HG03066 (cell line): Measurements from ENCODE around the gene FAM174B.

ENCODE experiments used
- ATAC-seq: cut with Tn5 transposase; IDR thresholded peaks from one replicate; pipeline ENCODE4 v1.9.1; 2021; ENCODE audit warnings: low read depth; ENCODE audit not compliant: unreplicated experiment

FAM174B gene

DNA sequence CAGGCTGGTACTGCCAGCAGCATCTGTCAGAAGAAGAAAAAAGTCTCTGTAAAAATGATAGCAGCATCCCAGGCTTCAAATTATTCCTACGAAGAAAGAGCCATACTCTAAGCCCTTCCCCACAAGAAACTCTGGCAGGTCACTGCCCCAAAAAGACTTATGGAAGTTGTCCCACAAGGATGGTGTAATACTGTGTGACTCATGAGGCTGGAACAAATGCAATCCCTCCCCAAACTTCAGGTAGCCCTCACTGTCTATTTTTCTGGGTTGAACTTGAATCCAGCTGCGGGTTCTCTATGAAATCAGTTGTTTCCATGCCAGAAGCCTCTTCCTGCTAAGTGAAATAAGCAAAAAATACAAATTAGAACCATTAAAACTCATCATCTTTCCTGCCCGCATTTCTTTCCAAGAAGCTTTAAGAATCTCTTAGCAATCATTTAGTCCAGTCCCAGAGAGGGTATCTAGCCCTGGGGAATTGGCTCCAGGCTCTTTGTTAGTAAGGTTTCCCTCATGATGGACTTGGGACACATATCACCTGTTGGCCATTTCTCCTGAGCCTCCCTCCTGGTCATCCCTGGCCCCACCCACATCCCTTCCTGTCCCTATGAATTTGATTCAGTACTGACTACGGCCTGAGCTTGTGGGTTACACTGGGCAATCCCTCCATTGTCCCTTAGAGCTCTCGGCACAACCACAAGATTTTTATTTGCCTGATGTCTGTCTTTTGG, 51.7 kb downstream of the FAM174B start:
- ATAC-seq = no peak

DNA sequence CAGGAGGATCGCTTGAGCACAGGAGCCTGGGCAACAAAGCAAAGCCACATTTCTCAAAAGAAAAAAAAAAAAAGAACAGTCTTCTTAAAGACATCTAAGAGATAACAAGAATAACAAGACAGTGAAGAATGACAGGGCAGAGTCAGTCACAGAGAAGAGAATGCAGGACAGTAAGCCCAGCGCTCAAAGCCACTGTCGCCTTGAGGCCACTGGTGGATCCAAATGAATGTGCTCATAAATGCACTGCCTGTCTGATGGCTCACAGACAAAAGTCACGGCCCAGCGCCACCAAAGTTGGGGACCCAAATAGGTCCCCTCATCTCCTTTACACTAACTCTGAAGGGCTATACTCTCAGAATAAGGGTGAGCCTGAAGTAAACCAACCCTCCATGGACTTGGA, 52.3 kb downstream of the FAM174B start:
- no peak for ATAC-seq

DNA sequence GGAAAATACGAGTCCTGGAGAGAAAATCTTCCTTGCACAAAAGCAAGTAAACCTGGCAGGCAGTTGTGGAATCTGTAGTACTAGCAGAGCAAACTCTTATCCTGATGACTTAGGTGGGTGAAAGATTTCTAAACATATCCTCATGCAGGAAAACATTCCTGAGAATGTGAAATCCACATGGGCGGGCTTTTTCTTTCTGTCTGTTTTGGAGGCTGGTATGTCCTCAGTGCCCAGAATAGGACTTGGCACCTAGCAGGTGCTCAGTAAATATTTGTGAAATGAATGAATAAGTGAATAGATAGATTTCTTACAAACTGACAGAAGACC, 53.3 kb downstream of the FAM174B start:
- no peak for ATAC-seq

DNA sequence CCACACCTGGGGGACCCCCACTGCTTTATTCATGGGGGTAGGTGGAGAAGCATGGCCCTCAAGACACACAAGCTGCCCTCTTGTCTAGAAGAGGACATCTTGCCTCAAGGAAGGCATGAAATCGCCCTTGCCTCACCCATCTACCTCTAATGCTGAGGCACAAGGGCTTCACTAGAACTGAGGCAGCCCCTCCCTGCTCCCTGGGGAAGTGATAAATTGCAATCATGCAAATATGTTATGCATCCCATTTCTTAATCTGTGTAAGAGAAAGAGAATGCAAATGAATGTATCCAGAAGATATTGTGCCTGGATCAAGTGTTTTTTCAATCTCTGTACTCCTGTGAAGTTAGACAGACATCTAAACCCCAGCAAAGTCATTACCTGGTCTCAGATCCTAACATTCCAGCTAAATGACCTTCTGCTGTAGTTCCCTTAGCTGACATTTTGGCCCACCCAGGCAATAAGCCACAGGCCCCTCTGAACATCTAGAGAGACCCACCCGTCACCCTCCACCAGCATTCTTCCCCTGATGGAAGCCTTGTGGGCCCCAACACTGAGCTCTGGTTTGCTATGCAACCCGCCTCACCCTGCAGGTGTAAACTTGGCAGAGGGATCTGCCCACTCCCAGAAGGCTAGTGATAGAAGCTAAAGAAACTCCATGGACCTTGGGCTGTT, 53.8 kb downstream of the FAM174B start:
- no peak for ATAC-seq

DNA sequence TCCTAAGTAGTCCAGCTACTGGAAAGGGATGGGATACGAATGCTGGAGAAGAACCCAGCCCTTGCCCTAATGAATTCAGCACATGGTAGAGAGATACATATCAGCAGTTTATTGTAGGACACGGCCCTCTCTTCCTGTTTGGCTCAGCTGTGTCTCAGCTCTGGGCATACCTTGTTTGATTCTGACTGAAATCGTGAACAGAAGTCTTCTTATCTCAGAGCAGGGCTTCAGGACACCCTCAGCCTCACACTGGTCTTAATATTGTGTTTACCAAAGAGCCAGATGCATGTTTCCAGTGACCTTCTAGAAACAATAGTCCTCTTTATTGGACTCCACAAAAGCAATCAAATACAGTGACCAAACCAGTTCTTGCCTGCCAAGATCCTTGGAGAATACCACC, 54.7 kb downstream of the FAM174B start:
- ATAC-seq = no peak

DNA sequence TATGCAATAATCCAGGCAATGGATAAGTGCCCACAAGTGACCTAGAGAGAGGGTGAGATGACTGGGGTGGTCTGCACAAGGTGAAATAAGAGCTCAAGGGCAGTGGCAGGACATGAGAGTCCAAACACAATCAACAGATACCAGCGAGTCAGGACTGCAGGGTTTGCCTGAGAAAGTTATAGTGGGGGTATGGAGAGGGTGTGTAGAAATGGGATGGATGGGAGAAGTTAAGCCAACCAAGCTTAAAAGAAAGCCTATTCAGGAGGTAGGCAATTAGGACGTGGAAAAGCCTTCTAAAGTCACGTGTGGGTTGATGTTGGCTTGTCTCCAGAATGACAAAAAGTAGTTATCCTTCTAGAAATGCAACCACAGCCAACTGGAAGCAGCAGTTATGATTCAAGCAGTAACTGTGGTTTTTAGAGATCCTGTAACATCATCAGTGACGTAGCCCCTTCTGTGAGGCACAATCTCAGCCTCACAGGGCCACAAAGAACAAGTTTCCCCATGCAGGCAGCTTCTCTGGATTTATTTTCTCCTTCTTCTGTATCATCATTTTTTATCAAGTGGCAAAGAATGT, 56.1 kb downstream of the FAM174B start:
- ATAC-seq = no peak

DNA sequence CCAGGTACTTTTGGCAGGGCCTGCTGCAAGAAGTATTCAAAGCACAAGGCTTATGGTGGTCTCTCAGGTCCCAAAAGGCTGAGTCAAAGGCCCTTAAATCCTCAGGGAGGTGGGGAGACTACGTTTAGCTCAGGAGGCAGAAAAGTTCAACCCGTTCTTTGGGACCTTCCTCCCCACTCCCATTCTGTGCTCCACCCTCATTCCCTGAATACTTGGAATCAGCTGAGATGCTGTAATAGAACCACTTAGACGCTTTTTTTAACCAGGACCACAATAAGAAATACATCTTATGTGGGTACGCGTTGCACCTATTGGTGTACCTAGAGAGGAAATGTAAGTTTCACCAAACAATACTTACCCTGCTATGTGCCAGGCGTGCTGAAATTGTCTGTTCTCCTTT, 58.0 kb downstream of the FAM174B start:
- no peak for ATAC-seq

DNA sequence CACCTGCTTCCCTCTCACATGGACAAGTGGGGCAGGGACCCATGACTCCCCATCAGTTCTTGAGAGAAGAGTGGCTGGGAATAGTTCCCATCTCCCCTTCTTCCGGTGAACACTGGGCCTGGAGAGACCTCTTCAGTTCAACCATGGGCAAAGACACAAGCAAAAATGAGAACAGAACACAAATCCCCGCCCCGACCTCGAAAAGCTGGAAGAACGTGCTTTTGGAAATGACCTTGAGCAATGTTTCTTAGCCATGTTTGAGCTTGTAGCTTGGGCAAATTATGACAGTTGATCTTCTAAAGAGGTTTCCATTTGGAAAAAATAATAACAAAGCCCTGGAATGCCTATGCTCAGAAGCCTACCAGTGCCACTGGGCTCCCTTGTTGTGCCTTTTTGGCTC, 59.0 kb downstream of the FAM174B start:
- no peak for ATAC-seq

DNA sequence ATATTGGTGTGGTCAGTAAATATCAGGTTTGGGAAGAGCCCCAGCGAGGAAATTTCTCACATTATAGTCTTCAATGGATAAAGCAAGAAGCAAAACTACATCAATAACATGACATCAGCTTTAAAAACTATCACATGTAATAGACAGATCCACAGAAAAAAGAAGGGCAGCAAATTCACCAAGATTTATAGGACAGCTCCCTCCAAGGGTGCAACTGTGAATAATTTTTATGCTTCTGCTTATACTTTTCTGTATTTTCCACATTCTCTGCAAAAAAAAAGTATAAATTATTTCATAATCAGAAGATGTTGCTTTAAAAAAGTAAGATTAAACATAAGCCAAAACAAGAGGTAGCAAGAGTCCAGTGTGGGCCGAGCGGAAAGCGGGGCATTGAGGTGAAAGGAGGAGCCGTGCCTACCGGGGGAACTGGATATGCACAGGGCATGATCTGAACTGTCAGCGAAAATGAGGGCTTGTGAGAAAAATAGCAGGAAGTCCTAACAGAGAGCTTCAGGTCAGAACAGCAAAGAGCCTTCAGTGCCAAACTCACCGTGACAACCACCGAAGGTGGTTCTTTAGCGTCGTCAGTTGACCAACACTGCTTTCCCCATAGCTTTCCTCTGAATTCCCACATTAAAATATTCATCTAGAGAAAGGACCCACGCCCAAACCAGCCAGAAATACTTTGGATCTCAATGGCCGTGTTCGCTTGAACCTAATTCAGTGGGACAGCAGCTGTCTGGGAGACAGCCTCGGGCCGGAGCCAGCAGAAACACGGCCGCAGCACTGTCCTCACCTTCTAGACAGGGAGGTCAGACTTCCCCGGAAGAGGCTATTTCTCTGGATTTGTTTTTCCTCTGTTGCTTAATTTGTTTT, 59.8 kb downstream of the FAM174B start:
- ATAC-seq = no peak

DNA sequence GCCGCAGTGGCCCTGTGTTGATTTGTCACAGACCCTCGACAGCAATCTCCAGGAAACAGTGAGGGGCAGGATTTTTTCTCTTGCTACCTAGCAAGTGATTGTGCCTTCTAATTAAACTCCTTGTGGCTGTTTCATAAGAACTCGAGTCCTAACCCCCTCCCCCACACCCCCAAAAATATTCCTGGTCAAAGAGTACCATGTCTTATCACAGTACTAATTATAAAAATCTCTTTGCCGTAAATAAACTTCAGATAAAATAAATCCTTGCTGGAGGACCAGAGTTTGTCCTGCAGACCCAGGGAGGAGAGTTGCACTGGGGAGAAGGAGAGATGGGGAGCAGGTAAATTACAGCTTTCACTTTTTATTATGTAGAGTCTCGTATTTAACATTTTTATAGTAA, 64.3 kb downstream of the FAM174B start:
- ATAC-seq = no peak

DNA sequence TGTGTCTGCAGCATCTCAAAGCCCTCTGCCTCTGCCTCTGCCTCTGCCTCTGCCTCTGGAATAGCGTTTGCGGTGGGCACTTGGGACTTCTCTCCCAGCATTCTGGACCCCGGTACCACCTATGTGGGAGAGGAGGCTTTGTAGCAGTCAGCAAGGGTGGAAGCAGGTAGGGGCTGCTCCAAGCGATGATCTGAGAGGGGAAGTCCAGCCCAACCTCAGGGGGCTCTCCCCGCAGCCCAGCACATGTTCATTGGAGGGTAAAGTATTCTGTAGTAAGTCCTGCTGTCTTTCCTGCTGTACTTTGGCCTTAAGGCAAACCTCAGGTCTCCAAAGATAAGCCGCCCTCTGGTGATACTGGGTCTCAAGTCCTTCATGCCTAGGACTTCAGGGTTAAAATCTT, 68.6 kb downstream of the FAM174B start:
- no peak for ATAC-seq

DNA sequence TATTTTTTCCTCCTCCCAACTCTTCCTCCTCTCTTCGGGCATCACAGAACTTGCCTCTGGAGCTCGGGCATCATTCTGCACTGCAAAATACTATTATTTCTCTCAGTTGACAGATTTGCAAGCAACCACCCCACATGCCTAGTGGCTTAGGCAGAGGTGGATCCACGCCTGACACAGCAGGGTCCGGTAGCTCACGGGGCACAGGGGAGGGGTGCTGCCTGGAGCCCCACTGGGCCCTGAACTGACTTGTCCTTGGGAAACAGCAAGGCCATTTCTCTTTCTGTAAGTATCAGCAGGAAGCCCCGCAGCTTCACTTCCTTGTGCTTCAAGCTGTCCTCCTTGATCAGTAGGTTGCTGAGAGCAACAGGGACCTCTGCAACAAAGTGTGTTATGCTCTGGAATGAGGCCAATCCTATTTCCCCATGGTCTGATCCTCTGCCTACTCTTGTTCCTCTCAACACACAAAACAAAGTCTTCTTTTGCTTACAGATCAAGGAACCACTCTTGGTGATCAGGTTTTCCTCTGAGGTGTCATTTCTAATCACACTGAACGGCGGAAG, 69.1 kb downstream of the FAM174B start:
- ATAC-seq = no peak

DNA sequence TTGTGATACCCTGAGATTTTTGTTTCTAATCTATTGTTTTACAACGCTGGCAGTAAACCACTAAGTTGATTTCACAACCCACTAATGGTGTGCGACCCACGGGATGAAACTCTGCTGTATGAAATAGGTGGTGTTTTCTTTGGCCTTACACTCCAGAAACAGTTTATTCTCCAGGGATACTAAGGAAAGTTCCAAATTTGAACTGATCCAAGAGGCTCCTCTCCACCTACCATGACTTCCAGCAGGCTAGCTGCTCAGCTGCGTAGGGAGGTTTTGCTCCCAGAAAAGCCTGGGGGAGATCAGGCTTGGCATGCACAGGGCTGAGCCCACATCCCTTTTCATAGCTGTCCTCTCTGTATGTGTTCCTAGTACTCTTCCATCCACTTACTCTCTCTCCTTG, 71.5 kb downstream of the FAM174B start:
- ATAC-seq = no peak

DNA sequence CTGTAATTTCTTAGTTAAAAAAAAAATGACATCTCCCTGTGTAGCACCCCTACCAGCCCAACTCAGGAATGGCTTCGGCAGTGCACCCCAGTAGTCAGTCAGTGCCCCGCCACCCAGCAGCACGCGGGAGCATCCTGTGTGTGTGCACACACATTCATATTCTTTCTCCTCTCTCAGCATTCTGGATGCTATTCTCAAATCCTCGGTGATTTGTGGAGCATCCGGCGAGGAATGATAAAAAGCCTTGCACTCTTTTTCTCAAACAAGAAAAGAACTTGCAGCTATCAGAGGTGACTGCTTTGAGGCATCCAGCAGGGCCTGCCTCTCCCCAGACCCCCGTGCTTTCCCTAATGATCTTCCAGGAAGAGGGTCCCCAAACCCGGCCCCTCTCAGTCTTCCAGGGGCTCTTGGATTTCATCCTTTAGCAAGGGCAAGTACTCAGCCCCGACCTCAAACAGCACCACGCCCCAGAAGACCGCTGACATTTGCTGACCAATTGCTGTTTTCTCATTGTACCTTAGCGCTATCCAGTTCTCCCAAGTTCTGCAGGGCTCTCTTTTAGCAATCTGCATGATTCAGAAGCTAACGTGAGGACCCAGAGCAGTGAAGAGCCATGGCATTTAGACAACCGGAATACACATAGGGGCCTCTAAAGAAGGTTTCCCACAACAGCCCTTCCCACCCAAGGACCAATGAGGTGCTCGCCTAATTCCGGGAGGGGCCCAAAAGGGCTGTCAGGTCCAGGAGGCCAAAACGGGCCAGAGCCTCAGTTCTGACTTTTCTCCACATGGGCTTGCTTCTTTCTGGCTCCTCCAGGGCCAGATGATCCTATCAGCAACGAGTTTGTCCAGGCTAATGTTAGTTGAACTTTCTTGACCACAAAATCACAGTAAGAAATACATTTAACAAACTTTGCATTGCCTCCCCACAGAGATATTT, 72.2 kb downstream of the FAM174B start:
- ATAC-seq = no peak

DNA sequence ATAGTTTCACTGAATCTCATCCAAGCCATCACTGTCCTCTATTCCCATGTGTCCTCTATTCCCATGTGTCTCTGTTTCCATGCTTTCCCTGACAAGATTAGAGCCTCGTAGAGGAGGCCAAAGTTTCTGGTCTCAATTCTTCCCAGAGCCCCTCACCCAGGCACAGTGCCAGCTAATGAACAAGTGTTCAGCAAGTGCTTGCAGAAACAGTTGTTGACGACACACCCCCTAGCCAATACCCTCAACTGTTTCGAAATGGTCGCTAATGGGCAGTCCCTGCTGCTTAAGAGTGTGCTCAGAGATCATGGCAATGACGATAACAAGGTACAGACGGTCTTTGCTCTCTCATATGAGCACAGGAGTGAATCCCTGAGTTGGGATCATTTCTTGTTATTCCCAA, 73.4 kb downstream of the FAM174B start:
- no peak for ATAC-seq

DNA sequence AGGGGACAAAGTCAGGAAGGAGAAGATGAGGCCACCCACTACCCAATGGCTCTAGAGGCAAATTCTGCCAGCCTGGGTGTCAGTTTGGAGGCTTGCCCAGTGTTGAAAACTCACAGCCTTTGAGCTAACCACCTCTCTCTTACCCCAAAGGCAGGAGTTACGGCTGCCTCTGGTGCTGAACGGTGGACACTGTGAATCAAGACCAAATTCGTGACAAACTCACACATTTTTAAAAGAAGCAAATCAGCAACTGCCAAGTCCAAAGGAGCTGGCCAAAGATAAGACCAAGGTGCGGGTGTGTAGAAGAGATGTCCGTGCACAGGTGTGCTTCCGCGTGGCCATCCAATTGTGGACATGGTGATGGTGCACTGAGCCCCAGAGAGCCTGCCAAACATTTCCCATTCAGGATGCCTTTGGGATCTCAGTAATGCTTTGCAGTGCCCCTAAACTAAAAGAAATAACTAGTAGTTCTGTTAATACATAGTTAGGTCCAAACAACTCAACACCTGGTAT, 74.6 kb downstream of the FAM174B start:
- no peak for ATAC-seq

DNA sequence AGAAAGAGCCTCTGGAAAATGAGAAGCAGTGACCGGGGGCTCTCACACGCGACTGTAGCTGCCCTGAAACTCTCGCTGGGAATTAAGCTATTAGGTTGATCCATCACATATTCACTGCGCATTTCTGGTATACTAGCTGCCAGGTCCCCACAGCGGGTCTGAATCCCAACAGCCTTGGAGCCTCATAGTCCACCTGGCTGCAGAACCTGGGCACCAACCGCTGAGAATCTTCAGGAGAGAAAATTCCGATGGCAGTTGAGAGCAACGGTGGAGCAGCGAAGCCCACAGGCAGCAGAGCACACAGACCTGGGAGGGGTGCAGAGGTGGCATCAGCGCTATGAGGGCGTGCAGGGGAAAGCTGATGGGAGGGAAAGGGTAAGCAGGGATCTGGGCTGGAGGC, 75.1 kb downstream of the FAM174B start:
- ATAC-seq = no peak

DNA sequence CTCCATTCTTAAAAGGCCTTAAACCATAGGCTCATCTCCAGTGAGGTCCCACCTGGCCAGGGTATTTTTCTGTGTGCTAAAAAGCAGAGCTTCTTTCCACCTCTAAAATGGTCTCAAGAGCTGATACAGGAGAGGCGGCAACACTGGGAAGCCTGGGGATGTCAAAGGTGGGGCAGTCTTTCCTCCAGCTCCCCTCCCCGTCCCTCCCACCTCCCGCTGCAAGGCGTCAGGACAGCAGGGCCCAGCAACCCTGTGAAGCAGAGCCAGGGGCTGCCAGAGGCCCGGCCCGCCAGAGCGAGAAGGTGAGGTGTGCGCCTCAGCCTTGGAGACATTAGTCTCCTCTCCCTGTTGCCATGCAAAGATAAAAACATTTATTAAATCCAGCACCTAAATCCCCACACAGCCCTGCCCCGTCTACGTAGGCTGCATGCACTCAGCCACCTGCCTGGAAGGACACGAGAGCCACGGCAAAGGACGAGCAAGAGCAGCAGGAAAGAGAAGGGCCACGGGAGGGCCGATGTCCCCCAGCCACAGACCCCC, 75.6 kb downstream of the FAM174B start:
- no peak for ATAC-seq

DNA sequence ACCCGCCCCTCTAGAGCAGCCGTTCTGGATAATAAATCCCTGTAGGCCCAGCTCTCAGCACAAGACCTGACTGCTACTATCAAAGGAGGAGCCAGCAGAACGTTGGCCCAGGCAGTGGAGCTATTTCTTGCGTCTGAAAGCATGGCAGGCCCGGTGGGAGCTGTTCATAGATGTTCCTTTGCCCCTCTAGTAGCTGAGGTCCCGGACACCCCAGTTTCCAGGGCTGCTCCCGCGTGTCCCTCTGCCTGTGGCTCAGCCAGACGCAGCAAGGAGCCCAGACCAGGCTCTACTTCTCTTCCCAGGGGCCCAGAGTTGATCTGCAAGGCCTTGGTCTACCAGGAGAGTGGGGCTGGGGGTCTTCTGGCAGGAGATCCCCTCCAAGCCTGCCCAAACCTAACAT, 76.1 kb downstream of the FAM174B start:
- ATAC-seq = no peak
